AG08395 (cell line): ENCODE measurements around the gene MALAT1.
"Not testable (repeated sequence)": the region's sequence is repeated elsewhere in the genome, so short reads cannot be mapped to it uniquely, and the experiment has no call there.

Experiments used
- DNase-seq: peaks from one replicate; pipeline ENCODE4 v3.0.0; 2012; ENCODE audit warnings: mixed read lengths, low spot score

The MALAT1 gene

GRCh38 chr11:65522718-65523630, 24.1 kb downstream of the MALAT1 start:
- DNase-seq: not testable (repeated sequence)

- DNase-seq: not testable (repeated sequence)
These were observed 24.8 kb downstream of the MALAT1 start for GRCh38 chr11:65523631-65523968.

- DNase-seq: peak; percentile 35
These were observed 25.3 kb downstream of the MALAT1 start for GRCh38 chr11:65524014-65524740.

GRCh38 chr11:65524741-65525545, 26.1 kb downstream of the MALAT1 start, which contains the start of gene SCYL1:
TSS of gene SCYL1 (plus strand) at chr11:65525083. CDS start at chr11:65525154, 71 bp downstream.
- DNase-seq: peak; percentile 96

DNA sequence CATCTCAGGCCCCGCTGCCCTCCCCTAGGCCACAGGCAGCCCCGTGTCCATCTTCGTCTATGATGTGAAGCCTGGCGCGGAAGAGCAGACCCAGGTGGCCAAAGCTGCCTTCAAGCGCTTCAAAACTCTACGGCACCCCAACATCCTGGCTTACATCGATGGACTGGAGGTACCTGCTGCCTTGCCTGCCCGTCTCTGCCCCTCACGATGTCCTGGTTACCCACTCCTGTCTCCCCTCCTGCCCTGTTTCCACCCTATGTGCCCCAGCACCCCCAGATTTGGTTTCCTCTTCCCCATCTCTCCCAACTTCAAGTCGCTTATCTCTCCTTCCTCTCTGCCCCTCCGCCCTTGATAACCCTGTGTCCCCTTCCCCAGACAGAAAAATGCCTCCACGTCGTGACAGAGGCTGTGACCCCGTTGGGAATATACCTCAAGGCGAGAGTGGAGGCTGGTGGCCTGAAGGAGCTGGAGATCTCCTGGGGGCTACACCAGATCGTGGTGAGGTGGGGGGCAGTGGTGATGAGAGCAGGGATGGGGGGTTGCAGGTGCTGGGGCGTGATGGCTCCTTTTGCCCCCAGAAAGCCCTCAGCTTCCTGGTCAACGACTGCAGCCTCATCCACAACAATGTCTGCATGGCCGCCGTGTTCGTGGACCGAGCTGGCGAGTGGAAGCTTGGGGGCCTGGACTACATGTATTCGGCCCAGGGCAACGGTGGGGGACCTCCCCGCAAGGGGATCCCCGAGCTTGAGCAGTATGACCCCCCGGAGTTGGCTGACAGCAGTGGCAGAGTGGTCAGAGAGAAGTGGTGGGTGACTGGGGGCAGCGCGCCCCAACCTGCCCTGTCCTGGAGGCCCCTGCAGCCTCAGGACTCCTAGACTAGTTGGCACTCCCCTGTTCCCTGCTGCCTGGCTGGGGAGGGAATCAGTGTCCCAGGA, 27.0 kb downstream of the MALAT1 start:
- DNase-seq: no peak

DNA sequence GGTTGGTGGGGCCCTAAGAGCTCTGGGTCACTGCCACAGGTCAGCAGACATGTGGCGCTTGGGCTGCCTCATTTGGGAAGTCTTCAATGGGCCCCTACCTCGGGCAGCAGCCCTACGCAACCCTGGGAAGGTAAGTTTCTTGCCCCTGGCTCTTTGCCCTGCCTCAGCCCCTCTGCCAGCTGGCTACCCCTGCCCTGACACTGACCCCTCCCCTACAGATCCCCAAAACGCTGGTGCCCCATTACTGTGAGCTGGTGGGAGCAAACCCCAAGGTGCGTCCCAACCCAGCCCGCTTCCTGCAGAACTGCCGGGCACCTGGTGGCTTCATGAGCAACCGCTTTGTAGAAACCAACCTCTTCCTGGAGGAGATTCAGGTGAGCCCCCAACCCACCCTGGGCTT, 27.9 kb downstream of the MALAT1 start:
- DNase-seq: no peak

DNA sequence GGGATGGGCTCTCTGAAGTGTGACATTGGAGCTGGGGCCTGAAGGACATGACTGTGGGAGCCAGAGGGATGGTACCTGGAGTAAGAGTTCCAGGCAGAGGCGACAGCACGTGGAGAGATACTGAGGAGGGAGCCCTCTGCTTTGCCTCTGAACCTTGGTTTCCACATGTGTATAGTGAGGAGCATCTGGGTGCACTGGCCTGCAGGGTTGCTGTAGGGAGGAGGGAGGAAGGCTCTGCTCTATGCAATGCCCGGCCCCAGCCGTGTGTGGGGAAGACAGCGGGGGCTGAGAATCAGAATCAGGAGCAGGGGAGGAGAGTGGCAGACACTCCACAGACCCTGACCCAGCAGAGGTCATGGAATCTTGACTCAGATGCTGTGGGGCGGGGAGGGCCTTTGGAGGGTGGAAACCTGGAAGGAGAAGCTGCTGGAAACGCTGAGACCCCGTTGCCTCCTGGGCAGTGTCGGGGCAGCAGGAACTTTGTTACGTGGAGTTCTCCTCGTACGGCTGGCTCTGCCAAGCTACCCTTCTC, 30.0 kb downstream of the MALAT1 start:
- no peak for DNase-seq

DNA sequence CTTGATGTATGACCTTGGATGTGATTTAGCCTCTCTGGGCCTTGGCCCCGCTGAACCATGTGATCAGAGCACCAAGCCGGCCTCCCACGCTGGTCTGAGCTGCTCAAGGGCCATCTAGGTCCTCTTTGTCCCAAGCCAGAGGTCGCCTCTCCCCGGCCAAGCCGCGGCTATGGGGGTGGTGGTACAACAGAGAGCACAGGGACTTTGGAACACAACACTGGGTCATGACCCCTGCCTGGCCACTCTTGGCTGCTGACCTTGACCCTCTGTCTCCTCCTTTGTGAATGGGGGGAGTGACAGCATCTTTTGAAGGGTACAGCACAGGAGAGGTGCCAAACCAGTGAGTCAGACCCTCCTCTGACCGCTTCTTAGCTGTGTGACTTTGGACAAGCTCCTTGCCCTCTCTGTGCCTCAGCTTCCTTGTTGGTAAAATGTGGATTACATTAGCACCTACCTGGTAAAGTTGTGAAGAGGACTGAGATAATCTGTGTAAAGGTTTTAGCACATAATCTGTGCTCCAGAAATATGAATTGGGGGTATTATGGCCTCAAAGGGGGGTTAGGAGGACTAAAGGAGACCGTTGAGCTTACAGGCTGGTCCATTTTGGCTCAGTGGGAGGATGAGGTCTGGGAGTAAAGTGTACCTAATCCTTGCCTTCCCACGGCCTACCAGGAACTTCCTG, 30.8 kb downstream of the MALAT1 start:
- no peak for DNase-seq

GRCh38 chr11:65530157-65530496, 31.3 kb downstream of the MALAT1 start:
- DNase-seq: no peak

- no peak for DNase-seq
These were observed 33.7 kb downstream of the MALAT1 start for GRCh38 chr11:65532388-65533064.

- DNase-seq: no peak
These were observed 36.3 kb downstream of the MALAT1 start for GRCh38 chr11:65535102-65535501.

- DNase-seq: no peak
These were observed 37.8 kb downstream of the MALAT1 start for GRCh38 chr11:65536412-65537295.

DNA sequence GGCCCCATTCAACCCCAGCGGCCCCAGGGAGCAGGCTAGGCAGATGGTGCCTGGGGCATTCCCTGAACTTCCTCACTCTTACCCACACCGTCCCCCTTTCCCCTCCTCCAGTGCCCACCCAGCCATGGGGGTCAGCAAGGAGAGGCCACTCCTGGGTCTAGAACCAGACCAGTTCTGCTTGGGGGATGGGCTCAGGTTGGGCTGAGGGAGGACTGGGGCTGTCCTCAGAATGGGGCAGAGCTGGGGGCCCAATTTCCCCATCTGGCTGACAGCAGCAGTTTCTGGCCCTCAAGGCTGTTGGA, 38.4 kb downstream of the MALAT1 start:
- no peak for DNase-seq

GRCh38 chr11:65537620-65538231, 38.9 kb downstream of the MALAT1 start:
- no peak for DNase-seq

- no peak for DNase-seq
These were observed 39.5 kb downstream of the MALAT1 start for GRCh38 chr11:65538232-65538914.

DNA sequence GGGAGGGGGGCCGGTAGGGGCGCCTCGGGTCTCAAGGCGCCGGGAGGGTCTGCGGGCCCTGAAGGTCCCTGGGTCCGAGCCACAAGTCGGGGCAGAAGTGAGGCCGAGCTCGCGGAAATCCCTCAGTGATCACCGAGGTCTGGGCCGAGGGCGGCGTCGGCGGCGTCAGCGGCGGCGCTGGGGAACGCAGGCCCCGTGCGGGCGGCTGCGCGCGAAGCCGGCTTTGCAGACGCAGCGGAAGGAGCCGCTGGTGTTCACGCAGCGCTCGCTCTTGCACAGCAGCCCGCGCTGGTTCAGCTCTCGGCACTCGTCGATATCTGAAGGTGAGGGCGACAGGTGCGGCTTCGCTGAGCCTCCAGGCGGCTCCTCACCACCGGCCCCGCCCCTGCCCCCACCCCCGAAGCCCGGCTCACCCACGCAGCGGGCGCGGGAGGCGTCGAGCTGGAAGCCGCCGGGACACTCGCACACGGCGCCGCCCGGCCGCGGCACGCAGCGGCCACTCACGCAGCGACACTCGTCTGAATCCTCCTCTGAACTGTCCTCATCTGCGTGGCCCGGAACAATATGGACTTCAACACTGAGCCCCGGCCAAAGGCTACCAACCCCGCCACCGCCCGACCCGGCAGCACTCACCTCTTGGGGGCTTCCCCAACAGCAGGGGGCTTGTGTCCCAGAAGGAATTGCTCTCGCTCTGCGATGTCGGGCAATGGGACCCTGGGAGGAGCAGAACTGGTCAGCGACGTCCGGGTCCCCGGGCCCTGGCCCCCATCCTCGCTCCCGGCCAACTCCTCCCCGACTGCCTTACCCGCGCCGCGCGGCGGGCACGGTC, 40.3 kb downstream of the MALAT1 start:
- DNase-seq: no peak

- no peak for DNase-seq
These were observed 41.0 kb downstream of the MALAT1 start for GRCh38 chr11:65539744-65540289.
